Peyer's patch (tissue), 4 donors: Measurements from ENCODE around the gene PCBD2.

Experiments used
- CTCF ChIP-seq, 6 experiments: fragments of 450-650 bp in 4 of 6; fragments of 200-600 bp in 2 of 6; sonication (generic) in 1 of 6; IDR thresholded peaks; one replicate each; pipeline ENCODE4 v1.5.1; 2017 to 2019; ENCODE audit warnings: antibody characterized with exemption in 6 of 6, mild to moderate bottlenecking in 3 of 6, moderate library complexity in 1 of 6
- POLR2A ChIP-seq, 2 donors: fragments of 450-650 bp; IDR thresholded peaks; one replicate each; pipeline ENCODE4 v1.5.1; 2017; ENCODE audit warnings: antibody characterized with exemption in 2 of 2, mild to moderate bottlenecking in 2 of 2, moderate library complexity in 2 of 2

- no peak for TF ChIP-seq CTCF (IDR thresholded peaks at IDR 0.05)
- no peak for TF ChIP-seq POLR2A (IDR thresholded peaks at IDR 0.05)
Observed at GRCh38 chr5:134911285-134912206, 6.6 kb downstream of the PCBD2 start.
